H9 (cell line): ENCODE data around the gene SHC4. TPM values are rescaled to one million over a fixed set of nuclear protein-coding genes. Genes with fewer than 3 reads are reported as not detected.

Source experiments
- DNase-seq: peaks from one replicate; pipeline ENCODE4 v3.0.0-alpha.2; 2017
- H2AFZ ChIP-seq: one replicate; pipeline ENCODE4 v1.6.1; 2013; ENCODE audit warnings: mild to moderate bottlenecking, low read length, control low read depth, moderate library complexity
- H2AK5ac ChIP-seq: 2 replicates; pipeline ENCODE4 v1.6.1; 2013; ENCODE audit warnings: low read length, control low read depth, mixed read lengths; ENCODE audit not compliant: insufficient read length
- H2BK120ac ChIP-seq: one replicate; pipeline ENCODE4 v1.6.1; 2013; ENCODE audit warnings: low read depth, mild to moderate bottlenecking, low read length, control low read depth, inconsistent platforms; ENCODE audit not compliant: poor library complexity, severe bottlenecking
- H2BK12ac ChIP-seq: 2 replicates; pipeline ENCODE4 v1.6.1; 2013; ENCODE audit warnings: low read length, control low read depth, mixed read lengths, low read depth; ENCODE audit not compliant: insufficient read length
- H2BK15ac ChIP-seq: 2 replicates; pipeline ENCODE4 v1.6.1; 2013; ENCODE audit warnings: low read depth, low read length, control low read depth
- H2BK20ac ChIP-seq: one replicate; pipeline ENCODE4 v1.6.1; 2013; ENCODE audit warnings: low read depth, mild to moderate bottlenecking, low read length, control low read depth, inconsistent platforms; ENCODE audit not compliant: poor library complexity, severe bottlenecking
- H2BK5ac ChIP-seq: 2 replicates; pipeline ENCODE4 v1.6.1; 2013; ENCODE audit warnings: low read length, control low read depth, mixed read lengths; ENCODE audit not compliant: insufficient read length
- H3K14ac ChIP-seq: 2 replicates; pipeline ENCODE4 v1.6.1; 2013; ENCODE audit warnings: low read length, control low read depth; ENCODE audit not compliant: insufficient read depth
- H3K18ac ChIP-seq: 2 replicates; pipeline ENCODE4 v1.6.1; 2013; ENCODE audit warnings: low read depth, mild to moderate bottlenecking, mixed read lengths, low read length, control low read depth; ENCODE audit not compliant: insufficient read length
- H3K23ac ChIP-seq: 2 replicates; pipeline ENCODE4 v1.6.1; 2013; ENCODE audit warnings: low read length, control low read depth, mixed read lengths, low read depth; ENCODE audit not compliant: insufficient read length
- H3K23me2 ChIP-seq: 2 replicates; pipeline ENCODE4 v1.6.1; 2013; ENCODE audit warnings: low read depth, mild to moderate bottlenecking, mixed read lengths, low read length, control low read depth; ENCODE audit not compliant: insufficient read length, poor library complexity, severe bottlenecking
- H3K27ac ChIP-seq: 2 replicates; pipeline ENCODE4 v1.5.1; 2013; ENCODE audit warnings: low read length, control low read depth, mixed read lengths, low read depth; ENCODE audit not compliant: insufficient read length
- H3K27me3 ChIP-seq: 2 replicates; pipeline ENCODE4 v1.6.1; 2013; ENCODE audit warnings: low read length, control low read depth, inconsistent platforms; ENCODE audit not compliant: insufficient read depth
- H3K4ac ChIP-seq: 2 replicates; pipeline ENCODE4 v1.6.1; 2013; ENCODE audit warnings: low read depth, mild to moderate bottlenecking, control low read depth, inconsistent platforms, low read length, moderate library complexity
- H3K4me1 ChIP-seq: 2 replicates; pipeline ENCODE4 v1.6.1; 2013; ENCODE audit warnings: low read length, control low read depth, inconsistent platforms; ENCODE audit not compliant: insufficient read depth
- H3K4me2 ChIP-seq: 2 replicates; pipeline ENCODE4 v1.6.1; 2013; ENCODE audit warnings: low read length, control low read depth, mixed read lengths; ENCODE audit not compliant: insufficient read length, insufficient read depth
- H3K56ac ChIP-seq: 2 replicates; pipeline ENCODE4 v1.6.1; 2013; ENCODE audit warnings: low read depth, mild to moderate bottlenecking, mixed read lengths, low read length, control low read depth; ENCODE audit not compliant: insufficient read length
- H3K79me1 ChIP-seq: 2 replicates; pipeline ENCODE4 v1.6.1; 2013; ENCODE audit warnings: low read depth, mild to moderate bottlenecking, moderate library complexity, low read length, control low read depth, inconsistent platforms; ENCODE audit not compliant: insufficient read depth, poor library complexity, severe bottlenecking
- H3K79me2 ChIP-seq: 2 replicates; pipeline ENCODE4 v1.6.1; 2013; ENCODE audit warnings: low read length, control low read depth, inconsistent platforms; ENCODE audit not compliant: insufficient read depth
- H3K9ac ChIP-seq: 2 replicates; pipeline ENCODE4 v1.6.1; 2013; ENCODE audit warnings: low read length, control low read depth, mixed read lengths; ENCODE audit not compliant: insufficient read length; ENCODE audit errors: extremely low read depth
- H3K9me3 ChIP-seq: one replicate; pipeline ENCODE4 v1.6.1; 2013; ENCODE audit warnings: low read depth, low read length, inconsistent platforms; ENCODE audit not compliant: control insufficient read depth
- H3T11ph ChIP-seq: one replicate; pipeline ENCODE4 v1.6.1; 2013; ENCODE audit warnings: mild to moderate bottlenecking, low read length, control low read depth, inconsistent platforms
- H4K20me1 ChIP-seq: one replicate; pipeline ENCODE4 v1.6.1; 2013; ENCODE audit not compliant: control insufficient read depth, insufficient read length, insufficient read depth
- H4K5ac ChIP-seq: 2 replicates; pipeline ENCODE4 v1.6.1; 2013; ENCODE audit warnings: low read depth, mild to moderate bottlenecking, mixed read lengths, low read length, control low read depth; ENCODE audit not compliant: insufficient read length
- H4K8ac ChIP-seq: replicated peaks from 2 replicates; pipeline ENCODE4 v1.6.1; 2013; ENCODE audit warnings: low read length, control low read depth, mixed read lengths, low read depth; ENCODE audit not compliant: insufficient read length
- H4K91ac ChIP-seq: 2 replicates; pipeline ENCODE4 v1.6.1; 2013; ENCODE audit warnings: low read depth, mild to moderate bottlenecking, moderate library complexity, mixed read lengths, low read length, control low read depth; ENCODE audit not compliant: insufficient read length
- H3K27ac Mint-ChIP-seq, 3 experiments: 2 replicates in 2 of 3; 3 replicates in 1 of 3; pipeline ENCODE4 v1.8.0; 2020 to 2021; ENCODE audit warnings: mixed read lengths in 3 of 3, mild to moderate bottlenecking in 1 of 3, moderate library complexity in 1 of 3
- H3K27me3 Mint-ChIP-seq: 2 replicates; pipeline ENCODE4 v1.8.0; 2021; ENCODE audit warnings: low read depth, mild to moderate bottlenecking, moderate library complexity, mixed read lengths
- H3K36me3 Mint-ChIP-seq, 3 experiments: 2 replicates in 2 of 3; 3 replicates in 1 of 3; pipeline ENCODE4 v1.8.0; 2020 to 2021; ENCODE audit warnings: low read depth in 3 of 3, mixed read lengths in 3 of 3; ENCODE audit not compliant: insufficient read depth in 1 of 3
- H3K4me1 Mint-ChIP-seq, 2 experiments: 2 replicates each; pipeline ENCODE4 v1.8.0; 2020; ENCODE audit warnings: mixed read lengths in 2 of 2
- H3K4me3 Mint-ChIP-seq, 2 experiments: 2 replicates in 1 of 2; 3 replicates in 1 of 2; pipeline ENCODE4 v1.8.0; 2020 to 2021; ENCODE audit warnings: mild to moderate bottlenecking in 2 of 2, mixed read lengths in 2 of 2, moderate library complexity in 1 of 2
- H3K9me3 Mint-ChIP-seq, 2 experiments: 2 replicates in 1 of 2; 3 replicates in 1 of 2; pipeline ENCODE4 v1.8.0; 2020; ENCODE audit warnings: mild to moderate bottlenecking in 2 of 2, mixed read lengths in 2 of 2, moderate library complexity in 1 of 2
- CTCF ChIP-seq: fragments of 200-600 bp; sonication (generic); conservative IDR thresholded peaks from 3 replicates; pipeline ENCODE4 v1.8.0; 2021; ENCODE audit warnings: antibody characterized with exemption, mild to moderate bottlenecking
- WGBS: extraction: QIAGEN DNeasy Blood & Tissue Kit; methylation state at CpG from one replicate; pipeline ENCODE4 v1.1.7; 2013; ENCODE audit warnings: missing lambda C conversion rate, low lambda C conversion rate, mixed read lengths; ENCODE audit not compliant: insufficient read length; ENCODE audit errors: extremely low coverage; 5-methylcytosine and 5-hydroxymethylcytosine counted together
- total RNA-seq: library from RNA; stranded (reverse); gene quantifications from 2 replicates; pipeline ENCODE4 v1.2.1, GENCODE V29; 2021

SHC4 gene
- total RNA-seq, 1 experiment from 2014 or later = 0.26 TPM

DNA sequence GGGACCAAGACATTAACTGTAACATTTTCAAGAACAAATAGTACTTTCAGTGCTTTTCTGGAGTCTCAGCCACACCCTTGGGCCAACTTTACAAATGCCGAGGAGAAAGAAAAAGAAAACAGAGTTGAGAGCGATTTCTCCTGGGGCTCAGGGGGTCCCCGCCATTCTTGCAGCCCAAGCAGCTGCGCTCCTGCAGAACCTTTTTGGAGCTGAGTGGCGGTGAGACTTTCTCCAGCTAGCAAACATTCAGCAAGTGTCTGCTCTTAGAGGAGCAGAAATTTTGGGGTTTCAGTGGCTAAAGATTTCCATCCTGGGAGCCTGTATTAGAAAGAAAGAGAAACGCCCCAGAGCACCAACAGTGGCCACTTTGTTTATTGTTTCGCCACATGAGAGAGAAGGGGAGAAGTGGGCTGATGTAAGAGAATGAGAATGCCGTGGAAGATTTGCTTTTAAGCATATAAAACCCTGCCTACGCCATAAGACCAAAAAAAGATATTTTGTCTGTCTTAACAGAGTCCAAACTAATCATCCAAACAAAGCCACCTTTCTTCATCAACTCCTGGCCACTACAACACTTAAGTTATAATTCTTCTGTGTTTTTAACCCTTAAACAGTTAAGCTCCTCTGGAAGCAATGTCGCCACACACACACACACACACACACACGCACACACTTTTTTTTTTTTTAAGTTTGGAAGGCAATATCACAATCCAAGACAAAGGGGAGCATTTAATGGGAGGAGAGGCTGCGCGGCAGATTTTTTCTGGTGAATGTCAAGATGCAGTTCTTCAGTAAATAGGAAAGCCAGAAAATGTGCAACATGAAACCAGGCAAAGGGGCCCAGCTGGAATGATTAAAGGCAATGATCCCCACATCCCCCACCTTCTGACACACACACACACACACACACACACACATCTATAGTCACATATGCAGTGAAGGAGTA lies 66.6 kb downstream of the SHC4 start:
- no peak for TF ChIP-seq CTCF
- no peak for DNase-seq
- H3K27me3 Mint-ChIP-seq = no peaks in the 10 kb centered on the region
- no CpG with 5 or more reads among the region's 13 CpGs for WGBS
- peak overlapping the region; percentile 42 for H3K18ac ChIP-seq
- H4K91ac ChIP-seq = no peak overlapping the region
- H3K27ac ChIP-seq = no peak overlapping the region
- H3K9ac ChIP-seq = no peak overlapping the region
- H3K4me1 ChIP-seq = no peaks in the 10 kb centered on the region; the same call in 1 of the 2 replicates
- no peak overlapping the region for H2BK5ac ChIP-seq
- no peak overlapping the region for H4K5ac ChIP-seq
- H3K4me2 ChIP-seq = no peak overlapping the region
- H3K27me3 ChIP-seq = no peaks in the 10 kb centered on the region
- H3K23me2 ChIP-seq = no peaks in the 10 kb centered on the region
- peaks cover 16 to 18% of the 10 kb centered on the region in 2 experiments for H3K4me1 Mint-ChIP-seq
- no peaks in the 10 kb centered on the region for H3K79me2 ChIP-seq
- H3K56ac ChIP-seq = no peak overlapping the region
- no peaks in the 10 kb centered on the region for H4K20me1 ChIP-seq
- no peak overlapping the region for H3T11ph ChIP-seq
- H3K14ac ChIP-seq = no peak overlapping the region
- no peaks in the 10 kb centered on the region for H3K36me3 Mint-ChIP-seq
- H4K8ac ChIP-seq = no peak overlapping the region
- no peak overlapping the region for H2BK120ac ChIP-seq
- no peak overlapping the region for H2BK12ac ChIP-seq
- H3K9me3 ChIP-seq = no peaks in the 10 kb centered on the region
- H3K4me3 Mint-ChIP-seq = no peak overlapping the region
- no peaks in the 10 kb centered on the region for H3K79me1 ChIP-seq
- H2AFZ ChIP-seq = peak overlapping the region; percentile 98
- H3K4ac ChIP-seq = no peak overlapping the region
- H3K9me3 Mint-ChIP-seq = no peaks in the 10 kb centered on the region
- H2BK15ac ChIP-seq = no peak overlapping the region
- H3K27ac Mint-ChIP-seq = peak overlapping the region; percentile 8 to 68 (median 33); a peak in 5 of 7 replicates
- H2AK5ac ChIP-seq = no peak overlapping the region
- peak overlapping the region; percentile 60 for H2BK20ac ChIP-seq
- H3K23ac ChIP-seq = no peak overlapping the region
